ENCODE results near the gene OR2A25.

Gene OR2A25

DNA sequence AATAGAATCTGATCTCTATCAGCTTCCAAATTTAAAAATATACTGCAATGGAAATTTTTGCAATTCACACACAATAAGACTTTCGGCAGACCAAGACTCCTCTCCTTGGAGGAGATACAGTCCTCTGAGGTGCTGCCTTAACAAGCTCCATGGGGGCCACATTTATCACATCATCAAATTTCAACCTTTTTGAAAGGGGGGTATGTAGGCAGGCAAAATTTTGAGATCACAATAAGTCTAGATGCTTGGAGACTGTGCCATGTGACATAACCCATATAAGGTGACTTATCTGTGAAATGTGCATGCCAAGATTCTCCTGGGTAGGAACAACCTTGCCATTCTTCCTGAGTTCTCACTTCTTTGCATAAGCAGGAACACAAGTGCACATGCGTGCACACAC is 16.4 kb downstream of the OR2A25 start, which contains the start of gene OR2A12:
OR2A12 (plus strand) TSS at position 301 of the 400 bp plus-strand sequence. CDS start 8,830 bp downstream, outside the sequence.
- DNase-seq: no peak

- DNase-seq: no peak
These were observed 17.1 kb downstream of the OR2A25 start for GRCh38 chr7:144086730-144087129.

DNA sequence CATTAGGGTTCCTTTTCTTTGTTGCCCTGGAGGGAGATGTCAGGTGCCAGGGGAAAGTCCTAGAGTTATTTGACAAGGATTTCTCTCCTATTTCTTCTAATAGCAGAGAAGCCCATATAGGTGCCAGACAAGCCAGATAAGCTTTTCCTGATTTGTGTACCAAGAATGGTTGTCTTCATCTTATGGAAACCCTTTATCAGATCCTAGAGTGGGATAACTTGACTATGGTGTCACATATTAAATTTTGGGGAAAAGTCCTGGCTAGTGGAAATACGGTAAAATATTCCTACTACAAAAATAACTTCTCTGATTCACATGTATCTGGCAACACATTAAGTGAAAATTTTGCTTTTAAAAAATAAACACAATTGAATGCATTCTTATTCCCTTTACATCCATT is 17.6 kb downstream of the OR2A25 start:
- no peak for DNase-seq

- DNase-seq: no peak
These were observed 21.1 kb downstream of the OR2A25 start for GRCh38 chr7:144090667-144091066.

DNA sequence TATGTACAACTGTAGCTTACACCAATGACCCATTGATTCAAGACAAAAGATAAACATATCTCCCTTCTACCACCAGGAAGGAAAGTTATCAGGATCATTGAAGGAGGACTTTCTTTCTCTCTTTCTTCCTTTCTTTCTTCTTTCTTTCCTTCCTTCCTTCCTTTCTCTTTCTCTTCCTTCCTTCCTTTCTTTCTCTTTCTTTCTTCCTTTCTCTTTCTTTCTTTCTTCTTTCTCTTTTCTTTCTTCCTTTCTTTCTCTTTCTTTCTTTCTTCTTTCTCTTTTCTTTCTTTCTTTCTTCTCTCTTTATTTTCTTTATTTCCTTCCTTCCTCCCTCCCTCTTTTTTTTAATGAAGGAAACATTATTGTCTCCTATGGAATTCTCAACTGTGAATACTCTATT is 29.2 kb downstream of the OR2A25 start:
- no peak for DNase-seq

GRCh38 chr7:144100607-144101006 is 31.0 kb downstream of the OR2A25 start:
- DNase-seq: no peak

DNA sequence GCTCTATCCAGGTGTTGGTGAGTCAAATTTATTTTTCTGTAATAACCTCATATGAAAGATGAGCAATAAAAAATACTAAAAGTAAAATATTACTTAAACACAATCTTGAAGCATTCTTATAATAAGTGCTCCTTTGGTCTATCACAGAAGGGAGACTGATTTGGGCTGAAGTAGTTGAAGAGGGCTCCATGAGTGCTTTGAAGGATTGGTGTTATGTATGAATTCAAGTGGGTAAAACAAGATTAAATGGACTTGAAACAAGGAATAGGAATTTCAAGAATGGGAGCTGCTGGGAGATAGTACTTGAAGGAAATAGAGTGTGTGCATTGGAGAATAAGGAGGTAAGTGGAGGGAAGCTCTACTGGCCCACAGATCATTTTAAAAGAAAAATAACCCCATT is 32.4 kb downstream of the OR2A25 start:
- no peak for DNase-seq

DNA sequence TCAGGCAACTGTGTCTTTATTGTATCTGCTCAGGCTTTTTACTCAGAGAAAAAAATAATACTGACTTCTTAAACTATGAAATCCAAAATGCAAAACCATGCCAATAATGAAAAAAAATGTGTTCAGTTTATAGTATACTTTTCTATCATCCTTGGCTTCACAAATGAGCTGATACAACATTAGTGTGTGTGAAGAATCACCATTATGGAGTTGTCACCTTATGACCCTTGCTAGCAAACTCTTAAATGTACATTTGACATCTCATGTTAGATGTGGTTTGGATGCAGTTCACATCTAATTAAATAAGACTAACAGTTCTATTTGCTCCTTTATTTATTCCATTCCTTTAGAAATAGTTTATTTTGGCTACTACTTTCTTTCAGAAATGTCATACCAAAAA is 35.6 kb downstream of the OR2A25 start:
- DNase-seq: no peak

GRCh38 chr7:144109283-144109682 is 39.7 kb downstream of the OR2A25 start, which contains the start of gene OR2A2:
OR2A2 (plus strand) TSS chr7:144109583; CDS start chr7:144109583, 0 bp downstream.
- DNase-seq: no peak

DNA sequence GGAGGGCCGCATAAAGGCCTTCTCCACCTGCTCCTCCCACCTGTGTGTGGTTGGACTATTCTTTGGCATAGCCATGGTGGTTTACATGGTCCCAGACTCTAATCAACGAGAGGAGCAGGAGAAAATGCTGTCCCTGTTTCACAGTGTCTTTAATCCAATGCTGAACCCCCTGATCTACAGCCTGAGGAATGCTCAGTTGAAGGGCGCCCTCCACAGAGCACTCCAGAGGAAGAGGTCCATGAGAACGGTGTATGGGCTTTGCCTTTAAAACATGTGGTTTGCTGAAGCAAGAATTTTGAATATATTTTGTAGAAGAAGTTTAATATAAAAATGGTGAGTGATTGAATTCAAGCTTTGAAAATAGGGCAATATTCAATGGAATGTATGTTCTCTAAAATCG is 40.7 kb downstream of the OR2A25 start:
- no peak for DNase-seq

DNA sequence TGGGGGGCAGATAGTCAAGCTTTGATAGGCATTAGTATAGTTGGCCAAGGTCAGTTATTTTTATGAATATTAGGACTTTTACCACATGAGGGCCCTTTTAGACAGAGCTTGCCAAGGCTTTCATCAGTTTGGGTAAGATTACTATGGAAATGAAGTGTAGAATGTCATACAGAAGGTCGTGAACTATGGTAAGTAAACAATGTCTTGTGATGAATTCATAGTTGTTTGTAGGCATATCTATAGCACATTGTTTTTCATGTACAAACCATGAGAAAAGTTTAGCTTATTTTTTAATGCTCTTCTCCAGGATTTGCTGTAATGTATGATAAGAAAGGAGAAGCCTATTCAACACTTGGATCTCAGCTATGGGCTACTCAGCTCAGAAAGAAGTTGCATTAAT is 44.0 kb downstream of the OR2A25 start:
- DNase-seq: no peak

GRCh38 chr7:144118341-144118740 is 48.7 kb downstream of the OR2A25 start:
- DNase-seq: no peak

DNA sequence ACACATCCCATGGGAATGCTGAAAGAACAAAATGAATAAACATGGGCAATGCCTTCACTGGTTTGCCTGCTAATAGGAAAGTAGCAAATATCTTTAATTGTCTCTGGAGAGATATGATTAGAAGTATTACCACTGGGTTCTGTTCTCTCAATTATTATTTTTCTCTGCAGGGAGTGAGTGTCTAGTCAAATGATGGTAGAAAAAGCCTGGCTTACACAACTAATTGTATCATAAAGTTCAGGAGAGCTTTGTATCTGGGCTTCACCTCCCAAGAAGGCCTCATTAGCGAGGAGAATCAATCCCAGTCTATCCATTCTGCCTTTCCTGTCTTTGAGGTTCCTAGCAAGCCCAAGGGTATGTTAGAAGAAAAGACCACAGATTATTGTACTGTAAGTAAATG is 53.3 kb downstream of the OR2A25 start, which contains the start of gene OR2A14:
OR2A14 (plus strand) TSS at position 301 of the 400 bp plus-strand sequence. CDS start 5,937 bp downstream, outside the sequence.
- DNase-seq: no peak
